ENCODE results near the gene C12orf56. TPM values are rescaled to one million over a fixed set of nuclear protein-coding genes. Genes with fewer than 3 reads are reported as not detected.
"Not testable (repeated sequence)": the region's sequence is repeated elsewhere in the genome, so short reads cannot be mapped to it uniquely, and the experiment has no call there.

Gene C12orf56
- total RNA-seq, 1 experiment from 2014 or later: not detected

DNA sequence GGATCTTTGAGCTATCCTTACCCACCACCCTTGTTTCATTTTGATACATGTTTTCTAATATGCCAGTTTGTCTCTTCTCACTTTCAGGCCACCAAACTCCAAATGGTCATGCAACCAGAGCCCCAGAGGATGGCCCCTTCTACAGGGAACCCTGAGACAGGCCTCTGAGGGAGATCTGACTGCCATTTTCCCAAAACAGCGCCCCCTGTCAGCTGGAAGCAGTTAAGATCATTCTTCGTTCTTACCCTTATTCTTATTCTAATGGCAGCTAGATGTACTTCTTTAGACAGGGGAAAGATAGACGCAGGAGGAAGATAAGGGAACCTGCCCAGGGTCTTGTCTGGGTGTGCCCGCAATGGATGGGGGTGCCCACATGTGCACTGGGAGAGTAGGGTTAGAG, 38.4 kb downstream of the C12orf56 start:
- H3K27ac Mint-ChIP-seq (ENCODE audit: low read depth, unreplicated experiment): no peak overlapping the region
- CTCF ChIA-PET: interaction anchor here (0.7 to 1.8 kb wide), 2 partner anchors 10 to 45 kb away, joined by 3 to 5 read pairs; no protein-coding TSS in a partner anchor
- no peaks in the 10 kb centered on the region for H3K36me3 Mint-ChIP-seq (ENCODE audit: insufficient read depth, unreplicated experiment)
- H3K4me3 Mint-ChIP-seq (ENCODE audit: unreplicated experiment): no peak overlapping the region
- H3K9me3 Mint-ChIP-seq (ENCODE audit: unreplicated experiment): peaks cover 16% of the 10 kb centered on the region
- no TSS peak for BruUV-seq (replicated peaks)
- no peak for DNase-seq (ENCODE audit: unreplicated experiment)
- POLR2A ChIA-PET: no interaction called here
- intact Hi-C loops (cut with micrococcal nuclease): no loop called here
- H3K27me3 Mint-ChIP-seq (ENCODE audit: insufficient read depth, unreplicated experiment): no peaks in the 10 kb centered on the region
- TF ChIP-seq CTCF (IDR thresholded peaks at IDR 0.05; ENCODE audit: unreplicated experiment): no peak
- H3K4me1 Mint-ChIP-seq (ENCODE audit: insufficient read depth, unreplicated experiment): no peaks in the 10 kb centered on the region

DNA sequence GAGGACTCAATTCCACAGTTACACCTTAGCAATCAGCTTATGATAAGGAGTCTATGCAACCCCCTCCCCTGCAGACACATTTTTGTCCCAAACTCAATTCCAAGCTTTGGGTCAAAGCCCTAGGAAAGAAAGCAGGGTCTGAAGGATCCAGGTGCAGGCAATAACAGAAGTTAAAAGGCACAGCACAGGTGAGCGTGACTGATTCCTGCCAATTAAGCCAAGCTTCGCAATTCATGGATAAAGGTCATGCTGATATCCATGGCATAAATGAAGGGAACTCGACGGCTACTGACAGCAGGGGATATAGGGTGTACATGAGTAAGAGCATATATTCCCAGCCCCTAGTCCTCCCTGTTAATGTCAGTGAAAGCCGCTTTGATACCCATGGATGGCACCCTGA, 39.3 kb downstream of the C12orf56 start:
- H3K36me3 Mint-ChIP-seq (ENCODE audit: insufficient read depth, unreplicated experiment): no peaks in the 10 kb centered on the region
- intact Hi-C loops (cut with micrococcal nuclease): no loop called here
- H3K9me3 Mint-ChIP-seq (ENCODE audit: unreplicated experiment): peaks cover 10% of the 10 kb centered on the region
- H3K27me3 Mint-ChIP-seq (ENCODE audit: insufficient read depth, unreplicated experiment): no peaks in the 10 kb centered on the region
- no peak for TF ChIP-seq CTCF (IDR thresholded peaks at IDR 0.05; ENCODE audit: unreplicated experiment)
- no peak overlapping the region for H3K27ac Mint-ChIP-seq (ENCODE audit: low read depth, unreplicated experiment)
- POLR2A ChIA-PET: no interaction called here
- CTCF ChIA-PET: interaction anchor here (1.8 kb wide), 1 partner anchor 9 kb away, joined by 5 read pairs; no protein-coding TSS in a partner anchor
- BruUV-seq (replicated peaks): no TSS peak
- no peaks in the 10 kb centered on the region for H3K4me1 Mint-ChIP-seq (ENCODE audit: insufficient read depth, unreplicated experiment)
- no peak for DNase-seq (ENCODE audit: unreplicated experiment)
- no peak overlapping the region for H3K4me3 Mint-ChIP-seq (ENCODE audit: unreplicated experiment)

DNA sequence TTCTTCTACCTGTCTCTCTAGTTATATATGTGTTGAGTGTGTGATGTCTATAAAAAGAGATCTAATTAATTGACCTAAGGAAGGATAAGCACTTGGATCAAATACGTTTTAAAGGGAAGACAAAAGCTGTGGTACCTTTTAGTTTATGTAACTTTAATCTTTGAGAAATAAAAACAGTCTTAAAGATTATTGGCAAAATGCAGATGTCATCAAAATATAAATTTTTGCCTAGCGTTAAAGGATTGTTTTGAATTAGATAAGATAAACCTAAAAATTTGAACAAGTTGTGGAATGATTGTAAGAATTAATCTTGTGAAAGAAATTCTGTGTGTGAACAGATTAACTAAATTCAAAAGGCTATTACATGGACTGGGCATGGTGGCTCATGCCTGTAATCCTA, 42.9 kb downstream of the C12orf56 start:
- CTCF ChIA-PET: no interaction called here
- no peaks in the 10 kb centered on the region for H3K4me1 Mint-ChIP-seq (ENCODE audit: insufficient read depth, unreplicated experiment)

DNA sequence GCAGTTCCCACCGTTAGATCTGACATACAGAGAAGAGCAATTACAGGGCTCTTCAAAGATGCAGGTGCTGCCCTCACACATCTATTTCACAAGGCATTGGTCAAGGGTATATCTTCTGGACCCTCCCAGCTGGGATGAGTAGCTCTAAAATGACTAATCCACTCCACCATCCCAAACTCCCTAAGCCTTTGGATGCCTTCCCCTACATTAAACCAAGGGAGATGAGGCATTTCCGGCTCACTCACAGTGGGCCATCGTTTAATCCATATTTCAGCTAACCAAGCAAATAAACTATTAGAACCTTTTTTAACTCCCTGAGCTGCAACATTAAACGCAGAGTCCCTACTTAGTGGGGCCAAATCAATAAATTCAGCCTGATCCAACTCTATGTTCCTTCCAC, 45.9 kb downstream of the C12orf56 start:
- DNase-seq (ENCODE audit: unreplicated experiment); H3K9me3 Mint-ChIP-seq (ENCODE audit: unreplicated experiment); intact Hi-C loops (cut with micrococcal nuclease); H3K36me3 Mint-ChIP-seq (ENCODE audit: insufficient read depth, unreplicated experiment); H3K27me3 Mint-ChIP-seq (ENCODE audit: insufficient read depth, unreplicated experiment); H3K4me1 Mint-ChIP-seq (ENCODE audit: insufficient read depth, unreplicated experiment); BruUV-seq (replicated peaks); H3K4me3 Mint-ChIP-seq (ENCODE audit: unreplicated experiment); CTCF ChIA-PET; H3K27ac Mint-ChIP-seq (ENCODE audit: low read depth, unreplicated experiment): not testable (repeated sequence)
- POLR2A ChIA-PET: interaction anchor here (1.2 kb wide), 1 partner anchor 15 kb away, joined by 3 read pairs; no protein-coding TSS in a partner anchor

More for the DNA sequence above, 42.9 kb downstream of the C12orf56 start:
- no peak for TF ChIP-seq CTCF (IDR thresholded peaks at IDR 0.05; ENCODE audit: unreplicated experiment)
- Mint-ChIP-seq H3K4me3 (ENCODE audit: unreplicated experiment) (no peak overlapping the region), H3K27ac (ENCODE audit: low read depth, unreplicated experiment) (no peak overlapping the region), H3K9me3 (ENCODE audit: unreplicated experiment) (no peaks in the 10 kb centered on the region), H3K36me3 (ENCODE audit: insufficient read depth, unreplicated experiment) (no peaks in the 10 kb centered on the region), H3K27me3 (ENCODE audit: insufficient read depth, unreplicated experiment) (no peaks in the 10 kb centered on the region)
- intact Hi-C loops (cut with micrococcal nuclease): no loop called here
- DNase-seq (ENCODE audit: unreplicated experiment): no peak
- no TSS peak for BruUV-seq (replicated peaks)
- POLR2A ChIA-PET: no interaction called here

DNA sequence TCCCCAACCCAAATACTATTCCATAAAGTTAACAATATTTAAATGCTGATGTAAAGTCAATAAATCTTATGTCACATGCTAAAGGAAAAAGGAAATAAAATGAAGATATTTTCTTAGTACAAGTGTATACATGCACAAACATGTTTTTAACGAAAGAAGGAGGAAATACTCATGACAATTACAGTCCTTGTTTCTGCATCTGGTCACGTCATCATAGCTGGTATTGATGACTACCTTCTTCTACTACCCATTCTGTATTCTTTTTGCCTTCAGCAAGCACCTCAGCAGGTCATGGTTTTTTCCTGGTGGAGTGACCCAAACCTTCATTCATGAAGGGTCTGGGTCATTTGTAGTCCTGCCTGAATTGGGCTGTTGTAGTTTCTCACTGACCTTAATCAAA, 50.0 kb downstream of the C12orf56 start:
- H3K36me3 Mint-ChIP-seq (ENCODE audit: insufficient read depth, unreplicated experiment); BruUV-seq (replicated peaks); CTCF ChIA-PET; H3K9me3 Mint-ChIP-seq (ENCODE audit: unreplicated experiment); intact Hi-C loops (cut with micrococcal nuclease); H3K4me1 Mint-ChIP-seq (ENCODE audit: insufficient read depth, unreplicated experiment); H3K4me3 Mint-ChIP-seq (ENCODE audit: unreplicated experiment); H3K27me3 Mint-ChIP-seq (ENCODE audit: insufficient read depth, unreplicated experiment); H3K27ac Mint-ChIP-seq (ENCODE audit: low read depth, unreplicated experiment); DNase-seq (ENCODE audit: unreplicated experiment); POLR2A ChIA-PET: not testable (repeated sequence)

Data from MCF 10A (cell line).